ENCODE data around the gene HOOK1. TPM values are rescaled to one million over a fixed set of nuclear protein-coding genes. Genes with fewer than 3 reads are reported as not detected.

Gene HOOK1
- total and polyA plus RNA-seq, 2 experiments from 2014 or later, result 27.4 to 27.6 TPM

DNA sequence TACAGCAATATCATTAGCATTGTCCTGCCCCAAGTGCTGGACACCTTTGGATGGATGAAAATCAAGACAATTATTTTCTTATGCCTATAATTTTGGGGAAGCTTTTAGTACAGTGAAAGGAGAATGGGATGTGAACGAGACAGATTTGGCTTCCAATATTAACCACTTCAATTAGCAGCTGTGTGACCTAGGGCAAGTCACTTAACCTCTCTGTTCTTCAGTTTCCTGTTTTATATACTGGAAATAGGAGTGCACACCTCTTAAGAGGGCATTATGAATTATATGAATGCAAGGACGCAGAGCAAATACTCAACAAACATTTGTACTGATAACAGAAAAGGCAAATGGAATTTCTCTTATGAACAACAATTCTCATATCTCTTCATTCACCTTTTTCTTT lies 93.3 kb downstream of the HOOK1 start (continued):
- TF ChIP-seq ZNF462 (CRISPR knock-in tag; IDR thresholded peaks at IDR 0.05) (no peak), POLR2AphosphoS5 (IDR thresholded peaks at IDR 0.05; ENCODE audit: low read depth) (no peak), CREB1 (CRISPR knock-in tag; IDR thresholded peaks at IDR 0.05; ENCODE audit: low read depth) (no peak), ZNF114 (CRISPR knock-in tag; IDR thresholded peaks at IDR 0.05) (no peak), JUNB (IDR thresholded peaks at IDR 0.05; ENCODE audit: unreplicated experiment) (no peak), ZNF331 (CRISPR knock-in tag; IDR thresholded peaks at IDR 0.05; ENCODE audit: low read depth) (no peak), NANOG (IDR thresholded peaks at IDR 0.05; ENCODE audit: borderline replicate concordance) (no peak)

DNA sequence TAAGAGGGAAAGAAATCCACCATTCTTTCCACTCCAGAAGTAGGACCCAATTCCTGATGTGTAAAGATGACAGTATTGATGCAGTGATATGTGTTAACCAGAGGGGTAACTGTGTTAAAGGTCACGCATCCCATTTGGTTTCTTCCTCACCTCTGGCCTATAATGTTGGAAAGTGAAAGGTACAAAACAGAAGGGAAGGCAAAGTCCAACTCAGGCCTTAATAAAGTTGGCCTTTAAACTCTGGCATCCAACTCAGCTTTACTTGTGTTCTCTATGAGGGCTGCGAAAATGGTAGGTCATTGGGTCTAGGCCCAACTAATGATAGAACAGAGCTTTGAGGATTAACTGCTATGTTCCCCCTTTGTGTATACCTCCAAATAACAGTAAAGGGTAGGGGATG lies 93.9 kb downstream of the HOOK1 start:
- Histone ChIP-seq H3K9me2 (ENCODE audit: insufficient read depth) (peaks cover 4% of the 10 kb centered on the region; the same call in 1 of the 2 replicates), H3K36me3 (ENCODE audit: insufficient read depth) (no peaks in the 10 kb centered on the region), H4K20me1 (replicated peaks; ENCODE audit: insufficient read depth) (no peaks in the 10 kb centered on the region; the same call in 1 of the 2 replicates), H2AFZ (no peak overlapping the region), H3K27ac (ENCODE audit: low read depth) (no peak overlapping the region), H3K4me1 (ENCODE audit: insufficient read depth) (peaks cover 10% of the 10 kb centered on the region), H3K79me2 (replicated peaks; ENCODE audit: insufficient read depth) (no peaks in the 10 kb centered on the region), H3K27me3 (ENCODE audit: insufficient read depth) (no peaks in the 10 kb centered on the region), H3F3A (replicated peaks; ENCODE audit: low read depth) (no peaks in the 10 kb centered on the region), H3K4me3 (no peak overlapping the region), H3K4me2 (no peak overlapping the region)
- DNase-seq (ENCODE audit: low spot score), result no peak
- ATAC-seq, result no peak
- H3K4me1 Mint-ChIP-seq, result peaks cover 7% of the 10 kb centered on the region; the same call in 1 of the 3 replicates
- no peaks in the 10 kb centered on the region for H3K9me3 Mint-ChIP-seq
- no peak overlapping the region for H3K4me3 Mint-ChIP-seq
- H3K27ac Mint-ChIP-seq, result no peak overlapping the region
- H3K27me3 Mint-ChIP-seq (ENCODE audit: insufficient read depth, low read depth, poor library complexity), result no peaks in the 10 kb centered on the region
- no peaks in the 10 kb centered on the region for H3K36me3 Mint-ChIP-seq (ENCODE audit: low read depth)
- TF ChIP-seq POLR2AphosphoS5 (IDR thresholded peaks at IDR 0.05; ENCODE audit: low read depth) (no peak), JUNB (IDR thresholded peaks at IDR 0.05; ENCODE audit: unreplicated experiment) (no peak), EZH2 (IDR thresholded peaks at IDR 0.05; ENCODE audit: low read depth, unreplicated experiment) (no peak), CREB1 (CRISPR knock-in tag; IDR thresholded peaks at IDR 0.05; ENCODE audit: low read depth) (no peak), ZNF114 (CRISPR knock-in tag; IDR thresholded peaks at IDR 0.05) (no peak)
- TF ChIP-seq, protein P1, sequence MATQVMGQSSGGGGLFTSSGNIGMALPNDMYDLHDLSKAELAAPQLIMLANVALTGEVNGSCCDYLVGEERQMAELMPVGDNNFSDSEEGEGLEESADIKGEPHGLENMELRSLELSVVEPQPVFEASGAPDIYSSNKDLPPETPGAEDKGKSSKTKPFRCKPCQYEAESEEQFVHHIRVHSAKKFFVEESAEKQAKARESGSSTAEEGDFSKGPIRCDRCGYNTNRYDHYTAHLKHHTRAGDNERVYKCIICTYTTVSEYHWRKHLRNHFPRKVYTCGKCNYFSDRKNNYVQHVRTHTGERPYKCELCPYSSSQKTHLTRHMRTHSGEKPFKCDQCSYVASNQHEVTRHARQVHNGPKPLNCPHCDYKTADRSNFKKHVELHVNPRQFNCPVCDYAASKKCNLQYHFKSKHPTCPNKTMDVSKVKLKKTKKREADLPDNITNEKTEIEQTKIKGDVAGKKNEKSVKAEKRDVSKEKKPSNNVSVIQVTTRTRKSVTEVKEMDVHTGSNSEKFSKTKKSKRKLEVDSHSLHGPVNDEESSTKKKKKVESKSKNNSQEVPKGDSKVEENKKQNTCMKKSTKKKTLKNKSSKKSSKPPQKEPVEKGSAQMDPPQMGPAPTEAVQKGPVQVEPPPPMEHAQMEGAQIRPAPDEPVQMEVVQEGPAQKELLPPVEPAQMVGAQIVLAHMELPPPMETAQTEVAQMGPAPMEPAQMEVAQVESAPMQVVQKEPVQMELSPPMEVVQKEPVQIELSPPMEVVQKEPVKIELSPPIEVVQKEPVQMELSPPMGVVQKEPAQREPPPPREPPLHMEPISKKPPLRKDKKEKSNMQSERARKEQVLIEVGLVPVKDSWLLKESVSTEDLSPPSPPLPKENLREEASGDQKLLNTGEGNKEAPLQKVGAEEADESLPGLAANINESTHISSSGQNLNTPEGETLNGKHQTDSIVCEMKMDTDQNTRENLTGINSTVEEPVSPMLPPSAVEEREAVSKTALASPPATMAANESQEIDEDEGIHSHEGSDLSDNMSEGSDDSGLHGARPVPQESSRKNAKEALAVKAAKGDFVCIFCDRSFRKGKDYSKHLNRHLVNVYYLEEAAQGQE (IDR thresholded peaks at IDR 0.05; ENCODE audit: unreplicated experiment), result no peak

All from GM23338 (cell line).